GM12864 (cell line): Measurements from ENCODE around the gene SLC22A14.

Source experiments
- DNase-seq: peaks from one replicate; pipeline ENCODE4 v3.0.0-alpha.2; 2011; ENCODE audit warnings: low read depth
- H3K4me3 ChIP-seq: 2 replicates; pipeline ENCODE4 v1.5.1; 2011; ENCODE audit warnings: mild to moderate bottlenecking, low read depth, low read length, control low read depth
- CTCF ChIP-seq: IDR thresholded peaks from 2 replicates; pipeline ENCODE4 v1.5.1; 2011; ENCODE audit warnings: low read depth, mild to moderate bottlenecking, moderate library complexity, low read length, control low read depth, inconsistent platforms; ENCODE audit errors: missing control alignments

Gene SLC22A14

GRCh38 chr3:38270606-38271005 is 11.5 kb upstream of the SLC22A14 start:
- no peak overlapping the region for H3K4me3 ChIP-seq
- TF ChIP-seq CTCF: no peak
- no peak for DNase-seq

GRCh38 chr3:38271553-38271952 is 10.5 kb upstream of the SLC22A14 start:
- DNase-seq: no peak
- no peak for TF ChIP-seq CTCF
- no peak overlapping the region for H3K4me3 ChIP-seq

- no peak for TF ChIP-seq CTCF
- no peak for DNase-seq
- no peak overlapping the region for H3K4me3 ChIP-seq
These were observed 7.0 kb upstream of the SLC22A14 start for GRCh38 chr3:38274864-38275649.

GRCh38 chr3:38275658-38276057 is 6.4 kb upstream of the SLC22A14 start:
- no peak for DNase-seq
- no peak overlapping the region for H3K4me3 ChIP-seq
- TF ChIP-seq CTCF: no peak

- DNase-seq: no peak
- no peak overlapping the region for H3K4me3 ChIP-seq
- no peak for TF ChIP-seq CTCF
These were observed 5.8 kb upstream of the SLC22A14 start for GRCh38 chr3:38276081-38276916.

- TF ChIP-seq CTCF: no peak
- DNase-seq: no peak
- H3K4me3 ChIP-seq: no peak overlapping the region
These were observed 5.0 kb upstream of the SLC22A14 start for GRCh38 chr3:38276917-38277630.
